ENCODE measurements around the gene CASP14.
"Not testable (repeated sequence)": the region's sequence is repeated elsewhere in the genome, so short reads cannot be mapped to it uniquely, and the experiment has no call there.

CASP14 gene

GRCh38 chr19:15048885-15049541, at the start of gene CASP14:
Gene CASP14 (plus strand): TSS chr19:15049480. CDS start chr19:15052252, 2,772 bp downstream.
- no peak for DNase-seq

GRCh38 chr19:15008308-15008707, 41.0 kb upstream of the CASP14 start:
- no peak for DNase-seq

GRCh38 chr19:15010501-15011300, 38.6 kb upstream of the CASP14 start:
- no peak for DNase-seq

GRCh38 chr19:15014579-15014978, 34.7 kb upstream of the CASP14 start:
- DNase-seq: no peak

- DNase-seq: peak; percentile 22
These were observed 33.2 kb upstream of the CASP14 start for GRCh38 chr19:15015946-15016542.

GRCh38 chr19:15018836-15019235, 30.4 kb upstream of the CASP14 start:
- DNase-seq: not testable (repeated sequence)

GRCh38 chr19:15021286-15022007, 27.8 kb upstream of the CASP14 start:
- DNase-seq: no peak

GRCh38 chr19:15022752-15023151, 26.5 kb upstream of the CASP14 start:
- DNase-seq: no peak

- DNase-seq: no peak
These were observed 24.1 kb upstream of the CASP14 start for GRCh38 chr19:15025217-15025616.

GRCh38 chr19:15028490-15028889, 20.8 kb upstream of the CASP14 start:
- DNase-seq: no peak

- no peak for DNase-seq
These were observed 17.6 kb upstream of the CASP14 start for GRCh38 chr19:15031675-15032074.

- no peak for DNase-seq
These were observed 13.4 kb upstream of the CASP14 start for GRCh38 chr19:15035795-15036311.

- peak; percentile 60 for DNase-seq
These were observed 11.7 kb upstream of the CASP14 start for GRCh38 chr19:15037586-15037985.

- peak; percentile 79 for DNase-seq
These were observed 11.0 kb upstream of the CASP14 start for GRCh38 chr19:15038294-15038693.

GRCh38 chr19:15042003-15042402, 7.3 kb upstream of the CASP14 start:
- no peak for DNase-seq

- DNase-seq: no peak
These were observed 6.5 kb upstream of the CASP14 start for GRCh38 chr19:15042826-15043225.

- DNase-seq: no peak
These were observed 3.8 kb upstream of the CASP14 start for GRCh38 chr19:15045506-15045905.

- DNase-seq: no peak
These were observed 1.6 kb upstream of the CASP14 start for GRCh38 chr19:15047680-15048079.

- no peak for DNase-seq
These were observed 1.2 kb upstream of the CASP14 start for GRCh38 chr19:15048128-15048527.

- no peak for DNase-seq
These were observed 1.4 kb downstream of the CASP14 start for GRCh38 chr19:15050639-15051038.

GRCh38 chr19:15062036-15062435, 12.8 kb downstream of the CASP14 start:
- no peak for DNase-seq

GRCh38 chr19:15070386-15070785, 21.1 kb downstream of the CASP14 start:
- DNase-seq: not testable (repeated sequence)

All from right hindlimb (tissue), 1 donor.